SK-N-SH (cell line): ENCODE data around the gene ST6GALNAC5. TPM values are rescaled to one million over a fixed set of nuclear protein-coding genes. Genes with fewer than 3 reads are reported as not detected.

Experiments used
- CTCF ChIA-PET: fragments of 300-600, 350-600 bp; formaldehyde crosslinking; extraction: SDS; loops from one replicate; lab custom pipeline; 2021; lab: Yijun Ruan, JAX
- POLR2A ChIA-PET: fragments of 350-600 bp; sonication (Branson Sonifier 250); formaldehyde crosslinking; extraction: SDS; loops from one replicate; lab custom pipeline; 2020; ENCODE audit warnings: antibody characterized with exemption, inconsistent platforms; lab: Yijun Ruan, JAX
- DNase-seq: peaks from one replicate; pipeline ENCODE4 v3.0.0; 2012
- H2AFZ ChIP-seq: fragments of 200-600 bp; sonication (generic); 2 replicates; pipeline ENCODE4 v1.8.1; 2016; ENCODE audit warnings: antibody characterized with exemption, mild to moderate bottlenecking, low read depth
- H3F3A ChIP-seq: fragments of 200-600 bp; sonication (generic); replicated peaks from 2 replicates; pipeline ENCODE3; 2016; ENCODE audit warnings: antibody characterized with exemption, mild to moderate bottlenecking; ENCODE audit not compliant: insufficient read depth
- H3K27ac ChIP-seq, 2 experiments: fragments of 200-500 bp in 1 of 2; fragments of 200-600 bp in 1 of 2; sonication (Bioruptor generic) in 1 of 2; sonication (generic), shearing (Covaris generic) in 1 of 2; 2 replicates each; pipeline versions ENCODE4 v1.5.1 to v1.6.1; 2014 to 2016; ENCODE audit warnings: low read depth in 2 of 2, inconsistent platforms in 1 of 2, low read length in 1 of 2, mild to moderate bottlenecking in 1 of 2, mixed read lengths in 1 of 2
- H3K27me3 ChIP-seq: fragments of 200-600 bp; sonication (generic), shearing (Covaris generic); 2 replicates; pipeline ENCODE4 v1.6.1; 2016; ENCODE audit warnings: mixed run types; ENCODE audit not compliant: insufficient read depth
- H3K36me3 ChIP-seq, 2 experiments: fragments of 200-500 bp in 1 of 2; fragments of 200-600 bp in 1 of 2; sonication (Bioruptor generic) in 1 of 2; sonication (generic) in 1 of 2; replicated peaks in 1 of 2; 2 replicates each; pipeline versions ENCODE3 to v1.5.1; 2014 to 2016; ENCODE audit warnings: low read length in 1 of 2, mild to moderate bottlenecking in 1 of 2; ENCODE audit not compliant: insufficient read depth in 2 of 2, control insufficient read depth in 1 of 2
- H3K4me1 ChIP-seq, 2 experiments: fragments of 200-500 bp in 1 of 2; fragments of 200-600 bp in 1 of 2; sonication (Bioruptor generic) in 1 of 2; sonication (generic), shearing (Covaris generic) in 1 of 2; 2 replicates each; pipeline versions ENCODE4 v1.5.1 to v1.6.1; 2014 to 2016; ENCODE audit warnings: low read depth in 1 of 2, low read length in 1 of 2, mixed run types in 1 of 2; ENCODE audit not compliant: insufficient read depth in 2 of 2, control insufficient read depth in 1 of 2
- H3K4me2 ChIP-seq: fragments of 200-600 bp; sonication (generic), shearing (Covaris generic); 2 replicates; pipeline ENCODE4 v1.6.1; 2017; ENCODE audit warnings: mixed run types
- H3K4me3 ChIP-seq, 2 experiments: fragments of 200-500 bp in 1 of 2; fragments of 200-600 bp in 1 of 2; sonication (Bioruptor generic) in 1 of 2; sonication (generic), shearing (Covaris generic) in 1 of 2; 2 replicates each; pipeline versions ENCODE4 v1.5.1 to v1.8.1; 2014 to 2016; ENCODE audit warnings: low read depth in 2 of 2, inconsistent platforms in 1 of 2, low read length in 1 of 2, mild to moderate bottlenecking in 1 of 2, mixed read lengths in 1 of 2, moderate library complexity in 1 of 2
- H3K79me2 ChIP-seq: fragments of 200-600 bp; sonication (generic); 2 replicates; pipeline ENCODE4 v1.8.1; 2017; ENCODE audit warnings: mild to moderate bottlenecking; ENCODE audit not compliant: insufficient read depth
- H3K9ac ChIP-seq: fragments of 200-600 bp; sonication (generic); 2 replicates; pipeline ENCODE4 v1.6.1; 2017; ENCODE audit warnings: mixed run types
- H3K9me2 ChIP-seq: fragments of 200-600 bp; sonication (generic); 2 replicates; pipeline ENCODE4 v1.6.1; 2017; ENCODE audit warnings: mixed run types
- H3K9me3 ChIP-seq: fragments of 200-600 bp; sonication (generic); 2 replicates; pipeline ENCODE4 v1.6.1; 2017; ENCODE audit warnings: mixed run types, mild to moderate bottlenecking, moderate library complexity
- H4K20me1 ChIP-seq: fragments of 200-600 bp; sonication (generic); 2 replicates; pipeline ENCODE4 v1.6.1; 2017; ENCODE audit warnings: mild to moderate bottlenecking, mixed run types; ENCODE audit not compliant: insufficient read depth
- CHD2 ChIP-seq: fragments of 150-350 bp; IDR thresholded peaks from 2 replicates; pipeline ENCODE4 v1.6.1; 2018; ENCODE audit warnings: low read length; ENCODE audit not compliant: partially characterized antibody
- EP300 ChIP-seq, 2 experiments: IDR thresholded peaks; 2 replicates each; pipeline versions ENCODE4 v1.4.0 to v1.6.1; 2012; ENCODE audit warnings: borderline replicate concordance in 1 of 2, low read depth in 1 of 2, low read length in 1 of 2
- FOSL2 ChIP-seq: IDR thresholded peaks from 2 replicates; pipeline ENCODE4 v1.4.0; 2012; ENCODE audit warnings: low read depth, mild to moderate bottlenecking, moderate library complexity, borderline replicate concordance
- RCOR1 ChIP-seq: fragments of 150-350 bp; IDR thresholded peaks from 2 replicates; pipeline ENCODE4 v1.6.1; 2017; ENCODE audit warnings: antibody characterized with exemption, low read length
- REST ChIP-seq: IDR thresholded peaks from 2 replicates; pipeline ENCODE4 v1.6.1; 2012; ENCODE audit warnings: mild to moderate bottlenecking, low read depth, low read length, moderate library complexity
- RXRA ChIP-seq: IDR thresholded peaks from 2 replicates; pipeline ENCODE4 v1.4.0; 2012; ENCODE audit warnings: low read depth, mild to moderate bottlenecking, borderline replicate concordance
- TAF1 ChIP-seq: IDR thresholded peaks from 2 replicates; pipeline ENCODE4 v1.6.1; 2012; ENCODE audit warnings: low read depth, mild to moderate bottlenecking, low read length, moderate library complexity, borderline replicate concordance
- WGBS: methylation state at CpG from one replicate; pipeline ENCODE4 v1.1.6; 2017; ENCODE audit warnings: low lambda C conversion rate; 5-methylcytosine and 5-hydroxymethylcytosine counted together
- polyA plus RNA-seq, 3 experiments: library from polyadenylated mRNA; depleted of rRNA; stranded (reverse); fragments of >200 nt; gene quantifications; 2 replicates each; pipeline ENCODE4 v1.2.3, GENCODE V29; 2012
- TF ChIP-seq, protein P1 (sequence below): IDR thresholded peaks from 2 replicates; pipeline ENCODE4; 2012
- TF ChIP-seq, protein P2 (sequence below): fragments of 200-600 bp; sonication (generic); IDR thresholded peaks from 2 replicates; pipeline ENCODE4 v1.6.1; 2017; ENCODE audit warnings: antibody characterized with exemption, mild to moderate bottlenecking, moderate library complexity

Gene ST6GALNAC5
- polyA plus RNA-seq, 1 of the 3 experiments (the other 2 are of a cell fraction), result 10.6 TPM

DNA sequence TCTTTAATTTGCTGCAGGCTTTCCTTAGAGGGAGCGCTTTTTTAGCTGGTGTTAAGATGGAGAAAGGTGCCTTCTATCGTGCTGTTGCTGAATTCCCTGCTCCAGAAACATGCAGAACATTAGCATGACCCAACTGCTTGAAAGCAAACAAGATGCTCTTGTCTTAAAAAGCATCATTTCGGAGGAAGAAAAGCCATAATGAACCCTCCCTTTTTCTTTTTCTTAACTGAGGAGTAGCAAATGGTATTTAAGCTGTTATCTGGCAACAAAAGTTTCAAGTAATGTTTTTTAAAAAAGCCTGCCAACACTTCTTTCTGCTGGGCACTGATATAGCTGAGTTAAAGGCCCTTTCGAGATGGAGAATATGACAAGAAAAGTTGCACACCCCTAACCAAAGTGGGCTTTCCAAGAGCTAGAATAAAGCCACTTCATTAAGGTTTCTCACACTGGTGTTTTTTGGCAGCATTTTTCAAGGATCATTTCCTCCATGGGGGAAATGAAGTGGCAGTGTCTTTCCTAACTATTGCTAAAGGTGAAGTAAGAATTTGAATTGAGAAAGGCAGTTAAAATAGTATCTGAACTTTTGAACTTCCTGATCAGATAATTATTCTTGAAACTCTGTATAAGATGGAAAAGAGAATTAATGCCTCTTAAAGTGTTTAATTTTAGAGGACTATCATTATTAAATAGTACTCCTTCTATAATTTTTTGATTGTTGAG lies 38.8 kb downstream of the ST6GALNAC5 start (continued):
- TF ChIP-seq CHD2, result no peak
- no peak for TF ChIP-seq RCOR1
- no peak for TF ChIP-seq REST
- TF ChIP-seq RXRA, result no peak
- no peak for TF ChIP-seq TAF1

DNA sequence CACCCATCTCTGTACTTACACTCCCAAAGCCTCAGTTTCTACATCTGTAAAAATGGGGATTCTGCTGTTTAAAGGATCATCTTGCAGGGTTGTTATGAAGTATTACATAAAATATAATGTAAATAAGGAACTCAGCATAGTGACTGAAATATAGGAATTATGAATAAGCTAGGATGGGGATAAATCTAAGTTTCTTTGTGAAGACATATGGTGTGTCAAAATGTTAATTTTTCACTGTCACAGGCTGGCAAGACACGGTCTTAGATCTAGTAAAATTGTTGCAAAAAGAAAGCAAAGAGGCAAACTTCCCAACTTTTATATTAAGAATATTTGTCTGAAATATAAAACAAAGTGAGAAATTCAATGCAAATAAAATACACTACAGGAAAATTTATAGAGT lies 42.0 kb downstream of the ST6GALNAC5 start:
- Histone ChIP-seq H3K79me2 (no peaks in the 10 kb centered on the region), H3K9me2 (no peaks in the 10 kb centered on the region), H3K4me1 (no peaks in the 10 kb centered on the region), H3K9me3 (no peaks in the 10 kb centered on the region), H3K27ac (no peak overlapping the region), H3K4me2 (no peak overlapping the region), H3K27me3 (no peaks in the 10 kb centered on the region), H3K36me3 (no peaks in the 10 kb centered on the region), H3K9ac (no peak overlapping the region), H3F3A (no peaks in the 10 kb centered on the region), H3K4me3 (no peak overlapping the region), H2AFZ (no peak overlapping the region)
- WGBS, result 85% methylated on average over 1 of the region's 1 CpG
- POLR2A ChIA-PET, result no interaction called here
- CTCF ChIA-PET, result no interaction called here
- no peak for DNase-seq
- no peak for TF ChIP-seq FOSL2
- TF ChIP-seq, protein P1, sequence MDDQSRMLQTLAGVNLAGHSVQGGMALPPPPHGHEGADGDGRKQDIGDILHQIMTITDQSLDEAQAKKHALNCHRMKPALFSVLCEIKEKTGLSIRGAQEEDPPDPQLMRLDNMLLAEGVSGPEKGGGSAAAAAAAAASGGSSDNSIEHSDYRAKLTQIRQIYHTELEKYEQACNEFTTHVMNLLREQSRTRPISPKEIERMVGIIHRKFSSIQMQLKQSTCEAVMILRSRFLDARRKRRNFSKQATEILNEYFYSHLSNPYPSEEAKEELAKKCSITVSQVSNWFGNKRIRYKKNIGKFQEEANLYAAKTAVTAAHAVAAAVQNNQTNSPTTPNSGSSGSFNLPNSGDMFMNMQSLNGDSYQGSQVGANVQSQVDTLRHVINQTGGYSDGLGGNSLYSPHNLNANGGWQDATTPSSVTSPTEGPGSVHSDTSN, result no peak
- TF ChIP-seq TAF1, result no peak
- TF ChIP-seq, protein P2, sequence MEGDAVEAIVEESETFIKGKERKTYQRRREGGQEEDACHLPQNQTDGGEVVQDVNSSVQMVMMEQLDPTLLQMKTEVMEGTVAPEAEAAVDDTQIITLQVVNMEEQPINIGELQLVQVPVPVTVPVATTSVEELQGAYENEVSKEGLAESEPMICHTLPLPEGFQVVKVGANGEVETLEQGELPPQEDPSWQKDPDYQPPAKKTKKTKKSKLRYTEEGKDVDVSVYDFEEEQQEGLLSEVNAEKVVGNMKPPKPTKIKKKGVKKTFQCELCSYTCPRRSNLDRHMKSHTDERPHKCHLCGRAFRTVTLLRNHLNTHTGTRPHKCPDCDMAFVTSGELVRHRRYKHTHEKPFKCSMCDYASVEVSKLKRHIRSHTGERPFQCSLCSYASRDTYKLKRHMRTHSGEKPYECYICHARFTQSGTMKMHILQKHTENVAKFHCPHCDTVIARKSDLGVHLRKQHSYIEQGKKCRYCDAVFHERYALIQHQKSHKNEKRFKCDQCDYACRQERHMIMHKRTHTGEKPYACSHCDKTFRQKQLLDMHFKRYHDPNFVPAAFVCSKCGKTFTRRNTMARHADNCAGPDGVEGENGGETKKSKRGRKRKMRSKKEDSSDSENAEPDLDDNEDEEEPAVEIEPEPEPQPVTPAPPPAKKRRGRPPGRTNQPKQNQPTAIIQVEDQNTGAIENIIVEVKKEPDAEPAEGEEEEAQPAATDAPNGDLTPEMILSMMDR, result no peak
- TF ChIP-seq RCOR1, result no peak
- no peak for TF ChIP-seq EP300 (IDR thresholded peaks at IDR 0.05; ENCODE audit: borderline replicate concordance in 1 of 2, low read depth in 1 of 2, low read length in 1 of 2)
- TF ChIP-seq, all 33 proteins: peak for 0
- H4K20me1 ChIP-seq, result no peaks in the 10 kb centered on the region
